Activated CD8-positive, alpha-beta T cell treated with anti-CD3 and anti-CD28 coated beads for 36 hours (primary cell): ENCODE measurements around the gene EIF4A2. TPM values are rescaled to one million over a fixed set of nuclear protein-coding genes. Genes with fewer than 3 reads are reported as not detected.
A peak's percentile ranks its signal among the peaks of the same experiment; 100 is the strongest.

Experiments
- ATAC-seq: fragments of 200-7000 bp; cut with Tn5 transposase; one replicate; pipeline ENCODE4 v1.10.0; 2021; ENCODE audit warnings: mild to moderate bottlenecking, moderate library complexity
- CTCF ChIA-PET: fragments of 350-600 bp; sonication (Branson Sonifier 250); formaldehyde crosslinking; loops from one replicate; lab custom pipeline; 2021; ENCODE audit warnings: antibody characterized with exemption; lab: Charles Lee
- POLR2A ChIA-PET: fragments of 350-600 bp; sonication (Branson Sonifier 250); formaldehyde crosslinking; loops from one replicate; lab custom pipeline; 2021; ENCODE audit warnings: antibody characterized with exemption; lab: Charles Lee
- DNase-seq: peaks from one replicate; pipeline ENCODE4 v3.0.0-alpha.2; 2020
- H3K27ac Mint-ChIP-seq: one replicate; pipeline ENCODE4 v1.8.0; 2021; ENCODE audit warnings: mild to moderate bottlenecking, mixed read lengths
- H3K27me3 Mint-ChIP-seq: one replicate; pipeline ENCODE4 v1.8.0; 2021; ENCODE audit warnings: mixed read lengths
- H3K36me3 Mint-ChIP-seq: one replicate; pipeline ENCODE4 v1.8.0; 2021; ENCODE audit warnings: low read depth, mixed read lengths
- H3K4me1 Mint-ChIP-seq: one replicate; pipeline ENCODE4 v1.8.0; 2021; ENCODE audit warnings: low read depth, mixed read lengths
- H3K4me3 Mint-ChIP-seq: one replicate; pipeline ENCODE4 v1.8.0; 2021; ENCODE audit warnings: mild to moderate bottlenecking, moderate library complexity, mixed read lengths
- H3K9me3 Mint-ChIP-seq: one replicate; pipeline ENCODE4 v1.8.0; 2021; ENCODE audit warnings: mixed read lengths
- intact Hi-C: fragments of 100-400 bp; cut with micrococcal nuclease; formaldehyde crosslinking; loops from one replicate; pipeline ENCODE4 v1.10.0; 2022
- total RNA-seq, 2 experiments: library from RNA; stranded (reverse); gene quantifications; one replicate each; pipeline ENCODE4 v1.2.3, GENCODE V29; 2021
- TF ChIP-seq, protein P1 (sequence below): fragments of 200-600 bp; IDR thresholded peaks from one replicate; pipeline ENCODE4 v1.8.0; 2022; ENCODE audit warnings: antibody characterized with exemption, mild to moderate bottlenecking

EIF4A2 gene
- total RNA-seq, 2 experiments from 2014 or later: 450 to 466 TPM

- Mint-ChIP-seq H3K4me3 (peak overlapping the region; percentile 84), H3K36me3 (peaks cover 5% of the 10 kb centered on the region), H3K9me3 (no peaks in the 10 kb centered on the region), H3K27me3 (no peaks in the 10 kb centered on the region), H3K4me1 (peaks cover 8% of the 10 kb centered on the region), H3K27ac (peak overlapping the region; percentile 95)
- CTCF ChIA-PET: interaction anchor here (0.9 to 3.8 kb wide), 6 partner anchors 9 to 829 kb away, joined by 3 to 24 read pairs (median 5); partner anchors contain the start of gene AHSG
- POLR2A ChIA-PET: interaction anchor here (0.7 to 7.3 kb wide), 20 partner anchors 8 to 858 kb away, joined by 3 to 206 read pairs (median 4); partner anchors contain the start of genes DNAJB11, EIF4A2, RFC4 and TBCCD1
- ATAC-seq: peak; percentile 38
- DNase-seq: no peak
- intact Hi-C loops: no loop called here
- TF ChIP-seq, protein P1, sequence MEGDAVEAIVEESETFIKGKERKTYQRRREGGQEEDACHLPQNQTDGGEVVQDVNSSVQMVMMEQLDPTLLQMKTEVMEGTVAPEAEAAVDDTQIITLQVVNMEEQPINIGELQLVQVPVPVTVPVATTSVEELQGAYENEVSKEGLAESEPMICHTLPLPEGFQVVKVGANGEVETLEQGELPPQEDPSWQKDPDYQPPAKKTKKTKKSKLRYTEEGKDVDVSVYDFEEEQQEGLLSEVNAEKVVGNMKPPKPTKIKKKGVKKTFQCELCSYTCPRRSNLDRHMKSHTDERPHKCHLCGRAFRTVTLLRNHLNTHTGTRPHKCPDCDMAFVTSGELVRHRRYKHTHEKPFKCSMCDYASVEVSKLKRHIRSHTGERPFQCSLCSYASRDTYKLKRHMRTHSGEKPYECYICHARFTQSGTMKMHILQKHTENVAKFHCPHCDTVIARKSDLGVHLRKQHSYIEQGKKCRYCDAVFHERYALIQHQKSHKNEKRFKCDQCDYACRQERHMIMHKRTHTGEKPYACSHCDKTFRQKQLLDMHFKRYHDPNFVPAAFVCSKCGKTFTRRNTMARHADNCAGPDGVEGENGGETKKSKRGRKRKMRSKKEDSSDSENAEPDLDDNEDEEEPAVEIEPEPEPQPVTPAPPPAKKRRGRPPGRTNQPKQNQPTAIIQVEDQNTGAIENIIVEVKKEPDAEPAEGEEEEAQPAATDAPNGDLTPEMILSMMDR: no peak
Observed at GRCh38 chr3:186772281-186772694, 11.1 kb upstream of the EIF4A2 start.

GRCh38 chr3:186772701-186773417, 10.5 kb upstream of the EIF4A2 start:
- peaks cover 5% of the 10 kb centered on the region for H3K36me3 Mint-ChIP-seq
- TF ChIP-seq, protein P1: no peak
- peak; percentile 94 for ATAC-seq
- peak overlapping the region; percentile 95 for H3K27ac Mint-ChIP-seq
- peak; percentile 91 for DNase-seq
- ChIA-PET CTCF (interaction anchor here (0.9 to 3.8 kb wide), 7 partner anchors 9 to 1113 kb away, joined by 3 to 24 read pairs (median 5); partner anchors contain the start of gene AHSG), POLR2A (interaction anchor here (0.7 to 7.3 kb wide), 21 partner anchors 9 to 858 kb away, joined by 3 to 206 read pairs (median 4); partner anchors contain the start of genes DNAJB11, EIF4A2, RFC4 and TBCCD1)
- H3K4me1 Mint-ChIP-seq: peaks cover 8% of the 10 kb centered on the region
- H3K4me3 Mint-ChIP-seq: peak overlapping the region; percentile 84
- no peaks in the 10 kb centered on the region for H3K9me3 Mint-ChIP-seq
- H3K27me3 Mint-ChIP-seq: no peaks in the 10 kb centered on the region
- intact Hi-C loops: no loop called here

DNA sequence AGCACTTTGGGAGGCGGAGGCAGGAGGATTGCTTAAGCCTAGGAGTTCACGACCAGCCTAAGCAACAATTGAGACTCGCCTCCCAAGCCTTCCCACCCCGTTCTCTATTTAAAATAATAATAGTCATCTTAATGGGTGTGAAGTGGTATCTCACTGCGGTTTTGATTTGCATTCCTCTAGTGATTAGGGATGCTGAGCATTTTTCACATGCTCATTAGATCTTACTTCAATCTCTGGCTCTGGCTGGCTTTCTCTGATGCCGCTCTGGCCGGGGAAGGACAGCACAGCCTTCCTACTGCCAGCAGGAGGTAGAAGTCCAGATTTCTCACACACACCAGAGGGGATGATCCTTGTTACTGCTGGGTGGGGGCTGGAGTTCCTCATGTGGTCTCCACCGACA, 7.4 kb upstream of the EIF4A2 start:
- Mint-ChIP-seq H3K36me3 (peaks cover 5% of the 10 kb centered on the region), H3K4me3 (no peak overlapping the region), H3K27ac (no peak overlapping the region), H3K4me1 (peaks cover 8% of the 10 kb centered on the region), H3K27me3 (no peaks in the 10 kb centered on the region), H3K9me3 (no peaks in the 10 kb centered on the region)
- intact Hi-C loops: no loop called here
- POLR2A ChIA-PET: no interaction called here
- DNase-seq (no peak), ATAC-seq (no peak)
- TF ChIP-seq, protein P1: no peak
- CTCF ChIA-PET: no interaction called here

GRCh38 chr3:186779204-186779603, 4.2 kb upstream of the EIF4A2 start:
- Mint-ChIP-seq H3K27ac (no peak overlapping the region), H3K4me1 (peaks cover 5% of the 10 kb centered on the region), H3K4me3 (no peak overlapping the region), H3K9me3 (no peaks in the 10 kb centered on the region), H3K36me3 (peaks cover 11% of the 10 kb centered on the region), H3K27me3 (no peaks in the 10 kb centered on the region)
- ATAC-seq (no peak), DNase-seq (no peak)
- TF ChIP-seq, protein P1: no peak
- ChIA-PET POLR2A (no interaction called here), CTCF (interaction anchor here (2.4 kb wide), 1 partner anchor 165 kb away, joined by 8 read pairs; no protein-coding TSS in a partner anchor)
- intact Hi-C loops: no loop called here
